ENCODE measurements around the gene BAX. TPM values are rescaled to one million over a fixed set of nuclear protein-coding genes. Genes with fewer than 3 reads are reported as not detected.

Gene BAX
- total and polyA plus RNA-seq, 9 of the 15 experiments (the other 6 are each of a cell fraction or from before 2014, with no cell fraction given) = 3.2 to 95.4 (median 44.5) TPM

DNA sequence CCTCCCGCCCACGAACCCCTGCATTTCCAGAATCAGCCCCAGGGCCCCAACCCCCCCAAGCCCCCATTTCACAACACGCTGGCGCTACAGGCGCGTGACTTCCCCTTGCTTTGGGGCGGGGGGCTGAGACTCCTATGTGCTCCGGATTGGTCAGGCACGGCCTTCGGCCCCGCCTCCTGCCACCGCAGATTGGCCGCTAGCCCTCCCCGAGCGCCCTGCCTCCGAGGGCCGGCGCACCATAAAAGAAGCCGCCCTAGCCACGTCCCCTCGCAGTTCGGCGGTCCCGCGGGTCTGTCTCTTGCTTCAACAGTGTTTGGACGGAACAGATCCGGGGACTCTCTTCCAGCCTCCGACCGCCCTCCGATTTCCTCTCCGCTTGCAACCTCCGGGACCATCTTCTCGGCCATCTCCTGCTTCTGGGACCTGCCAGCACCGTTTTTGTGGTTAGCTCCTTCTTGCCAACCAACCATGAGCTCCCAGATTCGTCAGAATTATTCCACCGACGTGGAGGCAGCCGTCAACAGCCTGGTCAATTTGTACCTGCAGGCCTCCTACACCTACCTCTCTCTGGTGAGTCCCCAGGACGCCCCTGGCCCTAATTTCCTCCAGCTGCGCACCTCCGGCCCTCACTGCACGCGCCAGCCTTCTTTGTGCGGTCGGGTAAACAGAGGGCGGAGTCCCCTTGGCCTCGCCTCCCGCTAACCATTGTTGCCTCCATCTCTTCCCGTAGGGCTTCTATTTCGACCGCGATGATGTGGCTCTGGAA is 10.5 kb downstream of the BAX start, which contains the start of gene FTL (continued):
- no peak for TF ChIP-seq MECOM (CRISPR knock-in tag; IDR thresholded peaks at IDR 0.05)
- TF ChIP-seq TCFL5 (CRISPR knock-in tag; conservative IDR thresholded peaks at IDR 0.05) = no peak
- TF ChIP-seq, protein P1, sequence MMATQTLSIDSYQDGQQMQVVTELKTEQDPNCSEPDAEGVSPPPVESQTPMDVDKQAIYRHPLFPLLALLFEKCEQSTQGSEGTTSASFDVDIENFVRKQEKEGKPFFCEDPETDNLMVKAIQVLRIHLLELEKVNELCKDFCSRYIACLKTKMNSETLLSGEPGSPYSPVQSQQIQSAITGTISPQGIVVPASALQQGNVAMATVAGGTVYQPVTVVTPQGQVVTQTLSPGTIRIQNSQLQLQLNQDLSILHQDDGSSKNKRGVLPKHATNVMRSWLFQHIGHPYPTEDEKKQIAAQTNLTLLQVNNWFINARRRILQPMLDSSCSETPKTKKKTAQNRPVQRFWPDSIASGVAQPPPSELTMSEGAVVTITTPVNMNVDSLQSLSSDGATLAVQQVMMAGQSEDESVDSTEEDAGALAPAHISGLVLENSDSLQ (IDR thresholded peaks at IDR 0.05) = peak; percentile 36
- TF ChIP-seq PHB2 (IDR thresholded peaks at IDR 0.05; ENCODE audit: low read depth) = no peak
- TF ChIP-seq, protein P2, sequence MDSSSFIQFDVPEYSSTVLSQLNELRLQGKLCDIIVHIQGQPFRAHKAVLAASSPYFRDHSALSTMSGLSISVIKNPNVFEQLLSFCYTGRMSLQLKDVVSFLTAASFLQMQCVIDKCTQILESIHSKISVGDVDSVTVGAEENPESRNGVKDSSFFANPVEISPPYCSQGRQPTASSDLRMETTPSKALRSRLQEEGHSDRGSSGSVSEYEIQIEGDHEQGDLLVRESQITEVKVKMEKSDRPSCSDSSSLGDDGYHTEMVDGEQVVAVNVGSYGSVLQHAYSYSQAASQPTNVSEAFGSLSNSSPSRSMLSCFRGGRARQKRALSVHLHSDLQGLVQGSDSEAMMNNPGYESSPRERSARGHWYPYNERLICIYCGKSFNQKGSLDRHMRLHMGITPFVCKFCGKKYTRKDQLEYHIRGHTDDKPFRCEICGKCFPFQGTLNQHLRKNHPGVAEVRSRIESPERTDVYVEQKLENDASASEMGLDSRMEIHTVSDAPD (CRISPR knock-in tag; IDR thresholded peaks at IDR 0.05) = no peak
- no peak for TF ChIP-seq HMG20A (CRISPR knock-in tag; conservative IDR thresholded peaks at IDR 0.05)
- TF ChIP-seq ZC3H11A (IDR thresholded peaks at IDR 0.05; ENCODE audit: low read depth, low read length) = no peak
- 0 out of 2 replicates have a peak, but pooled peaks have one; percentile 48 for TF ChIP-seq RHOXF2B (CRISPR knock-in tag; conservative IDR thresholded peaks at IDR 0.05)
- TF ChIP-seq ZNF75A (CRISPR knock-in tag; IDR thresholded peaks at IDR 0.05) = no peak
- TF ChIP-seq, protein P3, sequence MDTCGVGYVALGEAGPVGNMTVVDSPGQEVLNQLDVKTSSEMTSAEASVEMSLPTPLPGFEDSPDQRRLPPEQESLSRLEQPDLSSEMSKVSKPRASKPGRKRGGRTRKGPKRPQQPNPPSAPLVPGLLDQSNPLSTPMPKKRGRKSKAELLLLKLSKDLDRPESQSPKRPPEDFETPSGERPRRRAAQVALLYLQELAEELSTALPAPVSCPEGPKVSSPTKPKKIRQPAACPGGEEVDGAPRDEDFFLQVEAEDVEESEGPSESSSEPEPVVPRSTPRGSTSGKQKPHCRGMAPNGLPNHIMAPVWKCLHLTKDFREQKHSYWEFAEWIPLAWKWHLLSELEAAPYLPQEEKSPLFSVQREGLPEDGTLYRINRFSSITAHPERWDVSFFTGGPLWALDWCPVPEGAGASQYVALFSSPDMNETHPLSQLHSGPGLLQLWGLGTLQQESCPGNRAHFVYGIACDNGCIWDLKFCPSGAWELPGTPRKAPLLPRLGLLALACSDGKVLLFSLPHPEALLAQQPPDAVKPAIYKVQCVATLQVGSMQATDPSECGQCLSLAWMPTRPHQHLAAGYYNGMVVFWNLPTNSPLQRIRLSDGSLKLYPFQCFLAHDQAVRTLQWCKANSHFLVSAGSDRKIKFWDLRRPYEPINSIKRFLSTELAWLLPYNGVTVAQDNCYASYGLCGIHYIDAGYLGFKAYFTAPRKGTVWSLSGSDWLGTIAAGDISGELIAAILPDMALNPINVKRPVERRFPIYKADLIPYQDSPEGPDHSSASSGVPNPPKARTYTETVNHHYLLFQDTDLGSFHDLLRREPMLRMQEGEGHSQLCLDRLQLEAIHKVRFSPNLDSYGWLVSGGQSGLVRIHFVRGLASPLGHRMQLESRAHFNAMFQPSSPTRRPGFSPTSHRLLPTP (IDR thresholded peaks at IDR 0.05; ENCODE audit: borderline replicate concordance, extremely low read depth, insufficient read length) = no peak
- TF ChIP-seq POLR3G (IDR thresholded peaks at IDR 0.05; ENCODE audit: extremely low read depth, insufficient read length, insufficient replicate concordance) = no peak
- TF ChIP-seq LCOR (CRISPR knock-in tag; IDR thresholded peaks at IDR 0.05) = peak; percentile 94
- TF ChIP-seq ZSCAN32 (CRISPR knock-in tag; IDR thresholded peaks at IDR 0.05) = no peak
- peak in 2 of 3 experiments; percentile 56 to 63 for TF ChIP-seq YY1 (IDR thresholded peaks at IDR 0.05; ENCODE audit: borderline replicate concordance in 1 of 3, control insufficient read depth in 1 of 3, extremely low read depth in 1 of 3, insufficient read depth in 3 of 3, insufficient read length in 1 of 3, insufficient replicate concordance in 2 of 3, low read depth in 1 of 3, low read length in 2 of 3)
- TF ChIP-seq, protein P4, sequence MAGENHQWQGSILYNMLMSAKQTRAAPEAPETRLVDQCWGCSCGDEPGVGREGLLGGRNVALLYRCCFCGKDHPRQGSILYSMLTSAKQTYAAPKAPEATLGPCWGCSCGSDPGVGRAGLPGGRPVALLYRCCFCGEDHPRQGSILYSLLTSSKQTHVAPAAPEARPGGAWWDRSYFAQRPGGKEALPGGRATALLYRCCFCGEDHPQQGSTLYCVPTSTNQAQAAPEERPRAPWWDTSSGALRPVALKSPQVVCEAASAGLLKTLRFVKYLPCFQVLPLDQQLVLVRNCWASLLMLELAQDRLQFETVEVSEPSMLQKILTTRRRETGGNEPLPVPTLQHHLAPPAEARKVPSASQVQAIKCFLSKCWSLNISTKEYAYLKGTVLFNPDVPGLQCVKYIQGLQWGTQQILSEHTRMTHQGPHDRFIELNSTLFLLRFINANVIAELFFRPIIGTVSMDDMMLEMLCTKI (IDR thresholded peaks at IDR 0.05; ENCODE audit: partially characterized antibody) = no peak
- TF ChIP-seq, protein P5, sequence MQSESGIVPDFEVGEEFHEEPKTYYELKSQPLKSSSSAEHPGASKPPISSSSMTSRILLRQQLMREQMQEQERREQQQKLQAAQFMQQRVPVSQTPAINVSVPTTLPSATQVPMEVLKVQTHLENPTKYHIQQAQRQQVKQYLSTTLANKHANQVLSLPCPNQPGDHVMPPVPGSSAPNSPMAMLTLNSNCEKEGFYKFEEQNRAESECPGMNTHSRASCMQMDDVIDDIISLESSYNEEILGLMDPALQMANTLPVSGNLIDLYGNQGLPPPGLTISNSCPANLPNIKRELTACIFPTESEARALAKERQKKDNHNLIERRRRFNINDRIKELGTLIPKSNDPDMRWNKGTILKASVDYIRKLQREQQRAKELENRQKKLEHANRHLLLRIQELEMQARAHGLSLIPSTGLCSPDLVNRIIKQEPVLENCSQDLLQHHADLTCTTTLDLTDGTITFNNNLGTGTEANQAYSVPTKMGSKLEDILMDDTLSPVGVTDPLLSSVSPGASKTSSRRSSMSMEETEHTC (IDR thresholded peaks at IDR 0.05) = peak; percentile 98
